NCI-H510A treated with DMSO at 0.1 percent for 48 hours (cell line): ENCODE measurements around the gene ARID1B.

ENCODE experiments used
- DNase-seq: peaks from one replicate; lab custom pipeline; 2025; lab: John Stamatoyannopoulos, UW

ARID1B gene

DNA sequence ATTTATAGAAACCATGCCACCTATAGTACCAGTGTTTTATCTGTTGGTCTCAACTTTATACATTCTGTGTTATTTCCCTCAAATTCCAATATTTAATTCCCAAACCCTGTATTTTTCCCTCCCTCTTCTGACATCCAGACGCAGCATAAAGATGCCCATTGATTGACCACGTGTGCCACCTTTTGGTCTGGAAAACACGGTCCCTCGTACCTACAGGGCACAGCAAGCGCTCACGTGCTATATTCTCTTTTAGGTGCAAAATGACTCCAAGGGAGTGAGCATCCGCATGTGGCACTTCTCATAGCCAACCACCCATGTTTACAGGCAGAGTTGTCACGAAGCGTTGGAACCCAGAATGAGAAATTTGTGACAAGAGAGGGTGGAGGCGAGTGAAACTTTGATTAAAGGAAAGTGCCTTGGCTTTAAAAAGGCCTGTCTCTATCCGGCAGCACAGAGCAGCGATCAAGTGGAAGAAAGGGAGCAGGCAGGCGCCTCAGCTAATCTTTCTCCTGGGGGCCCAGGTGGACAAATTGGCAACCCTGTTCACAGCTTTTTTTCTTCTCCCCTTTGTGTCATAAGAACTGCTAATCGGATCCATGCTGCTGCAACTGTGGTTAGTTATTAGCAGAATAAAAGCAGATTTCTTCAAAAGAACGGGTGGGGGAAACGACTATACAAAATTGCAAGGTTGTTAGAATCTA, 320.2 kb downstream of the ARID1B start:
- DNase-seq: no peak

DNA sequence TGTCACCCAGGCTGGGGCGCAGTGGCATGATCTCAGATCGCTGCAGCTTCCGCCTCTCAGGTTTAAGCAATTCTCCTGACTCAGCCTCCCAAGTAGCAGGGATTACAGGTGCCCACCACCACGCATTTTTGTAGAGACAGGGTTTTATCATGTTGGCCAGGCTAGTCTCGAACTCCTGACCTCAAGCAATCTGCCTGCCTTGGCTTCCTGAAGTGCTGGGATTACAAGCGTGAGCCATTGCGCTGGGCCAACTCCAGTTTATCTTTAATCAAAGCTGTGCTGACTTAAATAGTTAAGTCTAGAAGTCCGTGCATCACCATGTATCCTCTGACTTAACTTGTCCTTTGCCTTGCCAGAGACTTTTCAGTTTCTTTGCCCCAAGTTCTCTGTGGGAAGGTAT, 321.8 kb downstream of the ARID1B start:
- DNase-seq: no peak

DNA sequence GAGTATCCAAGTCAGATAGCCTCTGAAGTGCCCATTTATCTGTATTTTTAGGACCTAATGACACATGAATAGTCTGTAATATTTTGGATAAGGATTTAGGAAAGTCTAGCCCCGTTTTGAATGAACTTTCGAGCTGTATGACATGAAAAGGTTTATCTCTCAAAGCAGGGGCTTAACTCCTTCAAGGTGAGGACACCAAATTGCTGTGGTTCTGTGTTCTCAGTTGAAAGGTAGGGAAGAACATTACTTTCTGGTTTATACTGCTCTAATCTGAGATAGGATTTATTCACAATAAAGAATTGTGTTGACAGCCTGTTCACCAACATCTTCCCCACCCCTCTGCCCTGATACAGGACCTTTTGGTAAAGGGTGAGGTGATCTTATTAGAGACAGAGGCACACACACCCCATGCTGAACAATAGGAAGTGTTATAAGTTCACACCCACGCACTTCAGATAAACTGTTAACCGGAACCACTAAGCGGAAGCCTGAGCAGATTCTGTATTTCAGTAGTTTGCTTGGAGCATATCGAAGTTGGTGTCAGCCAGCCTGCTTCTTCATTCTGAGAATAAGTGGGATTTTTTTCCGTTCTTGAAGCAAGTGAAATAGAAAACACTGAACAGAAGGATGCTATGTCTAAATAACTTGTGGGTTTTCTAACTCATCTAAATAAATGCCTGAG, 322.9 kb downstream of the ARID1B start:
- no peak for DNase-seq

DNA sequence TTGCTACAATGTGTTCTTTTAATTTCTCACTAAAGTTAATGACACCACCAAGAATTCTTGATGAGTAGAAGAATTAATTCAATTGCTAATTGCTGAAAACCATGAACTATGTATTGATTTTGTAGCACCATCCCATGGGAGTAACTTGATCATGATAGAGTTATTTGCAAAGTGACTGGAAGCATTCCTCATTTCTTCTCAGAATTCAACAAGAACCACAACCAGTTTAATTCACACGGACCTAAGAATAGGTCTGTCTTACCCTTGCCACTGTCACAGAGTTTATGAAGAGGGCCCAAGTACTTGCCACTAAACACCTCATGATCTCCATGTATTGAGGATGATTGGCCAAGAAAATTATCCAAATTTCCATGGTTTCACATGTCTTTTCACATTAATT, 324.0 kb downstream of the ARID1B start:
- no peak for DNase-seq

DNA sequence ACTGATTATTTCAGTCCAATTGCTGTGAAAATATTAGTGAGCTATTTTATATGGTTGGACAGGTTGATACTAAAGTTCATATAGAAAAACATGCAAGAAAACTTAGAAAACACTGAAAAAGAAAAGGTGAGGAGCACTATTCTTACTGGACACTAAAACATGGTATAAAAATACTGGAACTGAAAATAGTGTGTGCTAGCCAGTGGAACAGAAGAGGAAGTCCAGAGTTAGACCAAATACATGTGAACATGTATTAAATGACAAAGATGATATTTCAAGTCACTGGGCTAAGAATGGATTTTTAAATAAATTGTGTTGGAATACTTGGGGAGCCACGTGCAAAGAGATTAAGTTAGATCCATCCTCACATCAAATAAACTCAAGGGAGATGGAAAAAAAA, 327.6 kb downstream of the ARID1B start:
- DNase-seq: no peak

DNA sequence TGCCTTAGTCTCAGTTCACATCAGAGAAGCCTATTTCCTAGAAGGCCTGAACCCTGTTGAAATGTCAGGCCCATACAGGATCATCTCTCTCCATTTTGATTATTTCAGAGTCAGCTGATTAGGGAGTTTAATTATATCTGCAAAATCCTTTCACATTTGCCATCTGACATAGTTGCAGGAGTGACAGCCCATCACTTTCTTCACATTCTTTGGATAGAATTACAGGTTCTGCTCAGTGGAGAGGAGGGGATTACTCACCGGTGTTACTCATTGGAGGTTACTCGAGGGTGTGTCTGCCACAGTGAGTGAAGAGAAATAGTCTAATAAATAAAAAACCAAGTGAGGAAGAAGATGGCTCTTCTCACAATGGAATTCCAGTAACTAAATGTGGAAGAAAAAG, 329.3 kb downstream of the ARID1B start:
- DNase-seq: no peak

DNA sequence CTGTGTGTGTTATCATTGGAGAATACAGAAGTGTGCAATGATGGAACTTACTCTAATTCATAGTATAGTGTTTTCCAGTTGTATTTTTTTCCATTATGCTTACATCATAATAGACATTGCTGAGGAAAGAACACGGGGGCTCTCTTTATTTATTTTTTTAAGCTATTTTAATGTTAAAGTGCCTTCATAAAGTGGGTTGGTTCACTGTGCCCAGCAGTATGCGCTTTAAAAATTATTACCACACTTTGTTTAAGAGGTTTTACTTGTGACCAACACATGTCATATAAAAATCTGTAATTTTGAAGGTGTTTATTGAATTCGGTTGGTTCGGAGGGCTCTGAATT, 330.4 kb downstream of the ARID1B start:
- DNase-seq: no peak

DNA sequence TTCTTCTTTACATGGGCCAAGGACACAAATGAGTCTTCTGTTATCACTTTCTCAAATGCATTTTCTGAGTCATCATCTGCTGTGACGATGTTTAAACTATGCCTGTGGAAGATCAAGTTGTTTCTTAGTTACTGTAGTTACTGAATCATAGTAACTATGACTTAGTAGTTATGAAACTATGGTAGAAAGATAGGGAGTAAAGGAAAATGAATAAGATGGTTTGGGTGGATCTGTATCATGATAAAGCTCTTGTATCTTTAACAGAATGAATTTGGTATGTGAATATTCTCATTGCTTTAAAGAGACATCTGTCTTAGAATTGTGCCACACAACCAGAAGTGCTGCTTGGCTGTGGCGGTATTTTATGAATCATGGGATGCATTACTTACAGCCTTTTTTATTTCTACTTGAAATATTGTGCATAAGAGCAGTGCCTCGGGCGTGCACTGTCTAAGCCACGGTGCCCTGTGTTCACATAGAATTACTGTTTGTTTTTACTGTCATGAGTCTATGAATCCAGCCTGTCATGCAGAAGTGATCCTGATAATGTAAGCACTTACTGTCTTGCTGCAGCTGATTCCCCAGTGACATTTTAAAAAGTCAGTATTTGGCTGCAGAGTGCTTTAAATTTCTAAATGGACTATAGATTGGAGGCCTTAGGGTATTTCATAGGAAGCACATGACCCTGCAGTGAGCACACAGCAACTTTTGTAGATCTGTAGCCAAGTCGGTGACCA, 330.9 kb downstream of the ARID1B start:
- DNase-seq: no peak

DNA sequence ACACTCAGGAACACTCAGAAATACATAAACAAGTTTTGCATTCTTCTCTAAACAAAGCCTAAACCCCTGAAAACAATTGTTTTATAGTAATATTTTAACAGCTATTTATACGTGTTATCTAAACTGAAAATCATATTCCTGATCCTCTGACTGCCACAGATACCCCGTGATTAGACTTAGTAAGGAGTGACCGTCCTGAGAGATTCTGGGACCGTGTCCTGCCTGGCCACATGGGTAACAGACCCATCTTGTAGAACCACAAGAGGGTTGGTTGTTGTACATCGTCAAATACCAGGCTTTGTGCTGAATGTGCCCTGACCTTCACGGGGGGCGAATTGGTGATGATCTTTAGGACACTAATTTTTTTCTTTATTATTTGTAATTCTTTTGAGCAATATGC, 331.7 kb downstream of the ARID1B start:
- no peak for DNase-seq

DNA sequence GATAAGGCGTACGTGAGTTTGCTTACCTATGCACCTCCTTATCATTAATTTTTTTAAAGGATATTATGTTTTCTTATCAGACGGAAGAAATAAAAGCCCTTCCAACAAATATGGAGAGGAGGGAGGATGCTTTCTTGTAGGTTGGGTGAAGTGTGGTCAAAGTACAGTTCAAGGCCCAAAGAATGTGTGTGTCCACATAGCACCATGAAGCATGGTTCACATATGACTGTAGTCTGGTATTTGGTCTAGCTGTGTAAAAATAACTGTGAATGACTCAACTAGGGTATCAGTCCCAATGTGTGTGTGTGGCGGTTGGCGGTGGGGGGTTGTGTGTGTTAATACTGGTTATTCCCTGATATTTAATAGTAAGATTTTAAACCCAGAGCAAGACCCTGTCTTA, 333.4 kb downstream of the ARID1B start:
- DNase-seq: no peak

DNA sequence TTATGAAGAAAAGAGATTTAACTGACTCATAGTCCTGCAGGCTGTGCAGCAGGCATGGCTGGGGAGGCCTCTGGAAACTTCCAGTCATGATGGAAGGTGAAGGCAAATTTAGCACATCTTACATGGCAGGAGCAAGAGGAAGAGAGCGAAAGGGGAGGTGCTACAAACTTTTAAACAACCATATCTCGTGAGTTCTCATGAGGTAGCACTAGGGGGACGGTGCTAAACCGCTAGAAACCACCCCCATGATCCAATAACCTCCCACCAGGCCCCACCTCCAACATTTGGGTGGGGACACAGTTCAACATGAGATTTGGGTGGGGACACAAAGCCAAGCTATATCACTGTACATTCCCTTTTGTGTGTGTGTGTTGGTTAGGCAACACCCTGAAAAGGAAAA, 336.2 kb downstream of the ARID1B start:
- DNase-seq: no peak

DNA sequence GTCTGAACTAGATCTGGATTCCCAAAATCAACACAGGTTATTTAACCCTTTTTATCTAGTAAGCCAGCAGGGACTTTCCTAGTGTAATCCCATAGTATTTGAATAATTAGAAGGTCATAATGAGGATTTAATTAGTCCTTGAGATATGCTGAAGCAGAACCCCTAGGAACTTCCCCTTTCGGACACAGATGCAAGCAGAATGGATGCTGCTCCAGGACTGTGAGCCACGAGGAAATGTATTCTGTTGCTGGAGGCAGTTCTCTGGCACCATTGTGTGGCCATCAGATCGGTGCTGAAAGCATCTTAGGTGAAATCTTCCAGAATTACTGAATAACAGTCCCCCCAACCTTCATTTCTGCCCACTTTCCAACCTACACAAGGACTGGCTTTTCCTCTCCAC, 339.2 kb downstream of the ARID1B start:
- no peak for DNase-seq

DNA sequence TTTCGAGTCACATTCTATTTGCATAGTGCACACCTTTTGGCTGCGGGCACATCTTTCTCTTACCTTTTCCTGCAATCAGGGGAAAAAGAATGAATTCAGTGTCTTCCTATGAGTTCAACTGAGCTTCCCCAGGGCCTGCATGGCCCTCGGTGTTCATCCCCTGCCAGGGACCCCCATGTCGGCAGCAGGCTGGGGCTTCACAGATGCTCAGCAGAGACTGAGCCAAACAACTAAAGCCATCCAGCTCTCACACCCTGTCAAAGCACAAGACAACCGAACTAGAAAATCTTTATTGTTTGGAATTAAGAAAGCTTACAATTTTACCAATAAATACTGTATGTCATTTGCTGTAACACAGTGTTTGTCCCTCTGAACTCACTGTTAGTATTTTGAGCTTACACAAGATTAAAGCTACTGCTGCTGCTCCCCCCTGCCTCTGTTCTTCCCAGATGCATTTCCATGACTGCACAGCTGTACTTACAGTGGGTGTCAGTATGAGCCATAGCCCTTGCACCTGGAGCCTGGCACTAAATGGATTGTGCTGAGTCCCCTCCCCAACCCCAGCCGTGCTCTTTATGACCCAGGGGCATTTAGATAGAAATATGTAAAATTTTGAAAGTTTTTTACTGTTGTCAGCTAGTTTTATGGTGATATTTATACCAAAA, 340.4 kb downstream of the ARID1B start:
- no peak for DNase-seq

DNA sequence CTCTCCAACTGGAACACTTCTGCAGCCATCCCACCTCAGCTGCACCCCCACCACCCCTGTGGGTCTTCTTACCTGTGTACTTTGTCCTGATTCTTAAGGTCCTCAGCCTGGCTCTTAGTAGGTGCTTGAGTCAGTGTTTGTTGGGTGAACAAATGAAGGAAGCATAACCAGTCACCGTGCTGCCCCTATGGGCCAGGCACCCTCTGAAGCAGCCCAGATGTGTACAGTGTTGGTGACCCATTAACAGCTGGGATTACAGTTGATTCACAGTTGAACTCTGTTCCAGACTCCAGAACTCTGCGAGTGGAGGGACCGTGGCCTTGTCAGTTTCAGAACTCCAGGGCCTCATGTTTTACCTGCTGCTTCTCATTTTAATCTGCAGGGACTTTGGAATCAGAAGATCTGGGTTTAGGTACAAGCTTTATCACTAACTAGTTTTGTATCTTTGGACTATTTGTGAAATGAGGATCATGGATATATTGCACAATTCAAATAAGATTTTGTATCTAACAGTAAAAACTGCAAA, 342.4 kb downstream of the ARID1B start:
- no peak for DNase-seq

DNA sequence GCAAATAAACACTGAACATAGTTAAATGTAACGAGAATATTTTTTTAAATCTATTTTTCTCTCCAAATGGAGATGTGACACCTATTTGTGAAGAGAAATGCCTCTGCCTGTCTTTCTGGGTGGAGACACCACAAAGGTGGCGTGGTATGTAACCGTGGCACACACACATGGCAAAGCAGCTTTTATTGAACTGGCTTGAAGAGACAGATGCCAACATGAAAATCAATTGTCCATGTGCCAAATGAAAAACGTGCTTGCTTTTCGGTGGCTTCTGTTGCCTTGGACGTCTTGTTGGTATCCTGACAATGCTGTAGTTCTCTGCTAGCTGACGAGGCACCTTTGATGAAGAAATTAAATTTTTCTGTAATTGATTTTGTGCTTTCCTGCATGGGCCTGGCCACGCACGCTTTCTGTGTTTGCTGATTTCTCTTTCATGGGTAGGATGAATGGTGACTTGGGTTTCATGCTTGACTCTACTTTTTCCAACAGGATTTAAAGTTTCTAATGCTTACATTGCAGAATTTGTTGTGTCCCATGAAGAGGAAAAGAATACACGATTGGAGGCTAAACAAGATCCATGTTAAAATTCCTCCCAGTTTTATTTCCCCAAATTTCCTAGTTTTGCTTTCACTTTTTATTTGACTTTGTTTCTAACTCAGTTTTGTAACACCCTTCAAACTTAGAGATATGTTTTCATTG, 343.5 kb downstream of the ARID1B start:
- no peak for DNase-seq

DNA sequence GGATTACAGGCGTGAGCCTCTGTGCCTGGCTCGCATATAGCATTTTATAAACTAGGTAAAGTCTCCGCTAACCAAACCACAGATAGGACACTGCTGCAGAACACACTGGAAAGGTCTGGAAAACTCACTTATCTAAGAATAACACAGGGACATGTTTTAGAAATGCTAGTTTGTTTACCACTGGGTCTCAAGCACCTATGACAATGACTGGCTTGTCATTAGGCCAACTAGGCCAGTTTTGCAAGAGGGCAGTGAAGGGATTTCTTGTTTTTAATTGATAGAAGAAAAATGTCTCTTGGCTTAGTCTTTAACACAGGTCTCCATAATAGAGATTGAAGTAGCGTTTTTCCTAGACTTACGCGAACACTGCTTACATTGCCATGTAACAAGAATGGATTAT, 344.7 kb downstream of the ARID1B start:
- no peak for DNase-seq

DNA sequence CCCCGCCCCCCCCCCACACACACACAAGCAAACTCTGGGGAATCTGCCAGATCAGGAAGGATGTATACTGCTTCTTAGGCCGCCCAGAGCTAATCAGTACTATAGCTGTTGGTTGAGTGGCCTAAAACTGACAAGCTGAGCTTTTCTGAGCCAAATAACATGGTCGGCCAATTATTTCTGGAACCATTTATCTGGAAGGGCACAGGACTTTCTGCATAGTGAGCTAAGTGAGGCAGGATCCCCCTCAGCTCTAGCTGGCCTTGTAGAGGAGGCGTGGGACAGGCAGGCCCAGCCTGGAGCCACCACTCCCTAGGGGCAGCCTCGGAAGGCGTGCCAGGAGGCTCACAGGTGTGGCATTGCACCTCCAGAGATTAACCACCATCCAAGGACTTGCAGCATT, 346.1 kb downstream of the ARID1B start:
- DNase-seq: no peak

DNA sequence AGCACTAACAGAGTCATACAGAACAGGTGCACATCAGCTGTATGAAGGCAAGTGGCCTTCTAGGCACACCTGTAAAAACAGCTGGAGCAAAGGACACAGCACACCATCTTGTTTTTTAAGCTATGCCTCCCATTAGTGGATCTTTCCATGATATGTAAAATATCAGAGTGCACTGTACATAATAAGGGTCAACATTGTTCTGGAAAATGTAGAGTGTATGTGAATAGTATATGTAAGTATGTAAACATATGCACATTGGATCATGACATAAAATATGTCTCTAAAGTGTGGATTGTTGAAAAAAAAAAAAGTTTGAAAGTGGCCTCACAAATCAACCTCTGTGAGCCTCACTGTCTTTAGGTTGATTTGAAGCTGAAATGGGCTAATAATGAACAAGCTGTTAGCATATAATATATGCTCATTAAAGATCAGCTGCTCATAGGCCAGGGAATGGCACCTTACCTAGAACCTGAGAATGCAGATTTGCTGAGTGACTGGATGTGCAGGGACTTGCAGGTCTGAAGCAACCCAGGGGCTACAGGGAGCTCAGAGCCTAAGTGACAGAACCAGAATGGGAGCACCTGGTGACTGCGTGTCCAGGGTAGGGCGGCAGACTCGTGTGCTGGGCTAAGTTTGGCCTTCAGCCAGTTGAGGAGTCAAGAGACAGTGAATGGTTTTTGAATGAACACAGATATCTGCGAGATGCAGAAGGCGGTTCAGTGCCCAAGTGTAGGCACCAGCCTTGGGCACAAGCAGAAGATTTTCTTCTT, 347.5 kb downstream of the ARID1B start:
- DNase-seq: no peak

DNA sequence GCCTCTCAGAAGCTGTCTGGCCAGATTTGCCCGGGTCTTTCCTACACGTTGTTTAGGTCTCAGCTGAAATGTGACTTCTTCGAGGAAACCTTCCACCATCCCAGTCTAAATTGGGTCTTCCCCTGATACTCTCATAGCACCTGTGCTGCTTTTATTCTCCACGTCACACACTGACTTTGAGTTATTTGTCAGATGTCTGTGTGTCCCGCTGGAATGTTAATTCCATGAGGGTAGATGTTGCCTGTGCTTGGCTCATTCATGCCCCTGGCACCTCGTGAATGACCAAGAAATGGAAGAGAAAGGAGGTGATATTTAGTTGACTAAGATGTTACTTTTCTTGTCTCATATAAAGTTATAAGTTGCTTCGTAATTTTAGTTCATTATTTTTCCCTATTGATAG, 348.4 kb downstream of the ARID1B start:
- DNase-seq: no peak

DNA sequence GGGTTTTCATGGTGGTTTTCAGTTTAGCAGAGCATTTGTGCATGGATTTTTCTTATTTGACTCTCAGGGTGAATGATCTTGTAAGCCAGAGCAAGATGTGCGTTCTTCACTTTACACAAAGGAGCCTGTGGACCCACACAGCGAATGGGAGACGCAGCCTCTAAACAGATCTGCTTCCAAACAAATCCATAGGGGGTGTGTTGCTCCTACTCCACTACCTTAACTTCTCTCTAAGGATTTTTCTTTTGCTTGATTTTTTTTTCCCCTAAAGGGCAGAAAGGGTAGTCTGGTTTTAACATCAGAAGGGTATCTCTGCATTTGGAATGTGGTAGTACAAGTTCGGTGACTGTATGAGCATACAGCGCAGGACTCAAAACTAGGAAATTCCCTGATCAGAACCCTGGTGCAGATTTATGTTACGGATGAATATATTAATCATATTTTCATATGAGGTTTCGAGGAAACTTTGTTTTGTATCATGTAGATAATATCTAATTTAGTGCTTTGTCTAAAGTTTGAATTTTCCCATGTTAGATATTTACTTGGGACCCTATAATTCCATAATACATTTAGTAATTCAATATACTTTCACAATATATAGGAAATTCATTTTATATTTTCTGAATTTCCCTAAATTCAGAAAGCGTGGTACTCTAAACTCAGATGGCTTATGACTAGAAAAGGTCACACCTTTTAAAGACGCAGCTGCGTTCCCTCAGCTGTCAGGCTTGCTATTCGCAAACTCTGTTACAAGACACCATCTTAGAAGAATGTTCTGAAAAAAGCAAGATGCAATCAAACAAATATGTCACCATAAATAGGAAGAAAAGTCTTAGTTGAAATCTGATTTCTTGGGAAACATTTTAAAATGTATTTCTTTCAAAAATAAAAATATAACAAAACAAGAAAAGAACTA, 349.3 kb downstream of the ARID1B start:
- DNase-seq: no peak
